Inferior parietal cortex (tissue), 1 donor: ENCODE results near the gene RPL37.
"Not testable (repeated sequence)": the region's sequence is repeated elsewhere in the genome, so short reads cannot be mapped to it uniquely, and the experiment has no call there.

Source experiments
- DNase-seq: peaks from one replicate; pipeline ENCODE4 v3.0.0-alpha.2; 2016; ENCODE audit errors: extremely low spot score

Gene RPL37

GRCh38 chr5:40833712-40834229 is 1.3 kb downstream of the RPL37 start:
- DNase-seq = no peak

GRCh38 chr5:40832345-40832744 is 2.7 kb downstream of the RPL37 start:
- DNase-seq = no peak

- DNase-seq = no peak
These were observed 3.4 kb downstream of the RPL37 start for GRCh38 chr5:40831346-40832210.

GRCh38 chr5:40829748-40830533 is 5.1 kb downstream of the RPL37 start:
- no peak for DNase-seq

GRCh38 chr5:40828690-40829661 is 6.0 kb downstream of the RPL37 start:
- DNase-seq = no peak

- no peak for DNase-seq
These were observed 6.9 kb downstream of the RPL37 start for GRCh38 chr5:40828021-40828631.

- DNase-seq = no peak
These were observed 7.6 kb downstream of the RPL37 start for GRCh38 chr5:40827188-40827977.

GRCh38 chr5:40826489-40827187 is 8.4 kb downstream of the RPL37 start:
- no peak for DNase-seq

- not testable (repeated sequence) for DNase-seq
These were observed 9.5 kb downstream of the RPL37 start for GRCh38 chr5:40825461-40826043.

GRCh38 chr5:40823459-40823858 is 11.6 kb downstream of the RPL37 start:
- DNase-seq = no peak

GRCh38 chr5:40813698-40814281 is 21.2 kb downstream of the RPL37 start:
- no peak for DNase-seq

GRCh38 chr5:40812125-40812524 is 22.9 kb downstream of the RPL37 start:
- no peak for DNase-seq

- no peak for DNase-seq
These were observed 33.1 kb downstream of the RPL37 start for GRCh38 chr5:40801771-40802562.

- DNase-seq = no peak
These were observed 35.8 kb downstream of the RPL37 start for GRCh38 chr5:40799258-40799657.

GRCh38 chr5:40798801-40799210 is 36.2 kb downstream of the RPL37 start:
- DNase-seq = no peak

GRCh38 chr5:40798012-40798800 is 36.8 kb downstream of the RPL37 start, which contains the start of gene PRKAA1:
TSS of gene PRKAA1 (minus strand) at chr5:40798374. CDS start at chr5:40798189, 185 bp downstream.
- peak; percentile 81 for DNase-seq
